ENCODE data around the gene ABCA12.

Gene ABCA12

DNA sequence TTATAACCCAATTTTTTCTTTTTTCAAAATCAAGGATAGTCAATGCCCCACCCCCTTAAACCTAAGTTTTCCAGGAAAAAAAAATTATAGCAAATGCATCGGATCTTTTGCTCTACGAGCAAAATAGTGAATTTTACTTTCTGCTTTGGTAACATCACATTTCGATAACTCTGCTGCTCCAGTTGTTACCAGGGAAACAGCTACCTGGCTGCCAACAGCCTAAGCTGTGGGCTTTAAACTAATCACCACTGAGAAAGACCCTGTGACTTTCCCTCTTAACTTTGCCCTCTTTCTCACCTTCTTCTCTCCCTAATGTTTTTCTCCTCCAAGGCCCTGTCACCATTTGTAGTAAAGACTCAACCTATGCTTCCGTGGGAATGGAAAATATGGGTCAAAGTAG, 145.5 kb downstream of the ABCA12 start:
- ChIA-PET CTCF (interaction anchor here (1.0 kb wide), 1 partner anchor 12 kb away, joined by 3 read pairs; no protein-coding TSS in a partner anchor), POLR2A (no interaction called here)
- DNase-seq (ENCODE audit: extremely low spot score) = no peak
- TF ChIP-seq, protein P1, sequence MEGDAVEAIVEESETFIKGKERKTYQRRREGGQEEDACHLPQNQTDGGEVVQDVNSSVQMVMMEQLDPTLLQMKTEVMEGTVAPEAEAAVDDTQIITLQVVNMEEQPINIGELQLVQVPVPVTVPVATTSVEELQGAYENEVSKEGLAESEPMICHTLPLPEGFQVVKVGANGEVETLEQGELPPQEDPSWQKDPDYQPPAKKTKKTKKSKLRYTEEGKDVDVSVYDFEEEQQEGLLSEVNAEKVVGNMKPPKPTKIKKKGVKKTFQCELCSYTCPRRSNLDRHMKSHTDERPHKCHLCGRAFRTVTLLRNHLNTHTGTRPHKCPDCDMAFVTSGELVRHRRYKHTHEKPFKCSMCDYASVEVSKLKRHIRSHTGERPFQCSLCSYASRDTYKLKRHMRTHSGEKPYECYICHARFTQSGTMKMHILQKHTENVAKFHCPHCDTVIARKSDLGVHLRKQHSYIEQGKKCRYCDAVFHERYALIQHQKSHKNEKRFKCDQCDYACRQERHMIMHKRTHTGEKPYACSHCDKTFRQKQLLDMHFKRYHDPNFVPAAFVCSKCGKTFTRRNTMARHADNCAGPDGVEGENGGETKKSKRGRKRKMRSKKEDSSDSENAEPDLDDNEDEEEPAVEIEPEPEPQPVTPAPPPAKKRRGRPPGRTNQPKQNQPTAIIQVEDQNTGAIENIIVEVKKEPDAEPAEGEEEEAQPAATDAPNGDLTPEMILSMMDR (IDR thresholded peaks at IDR 0.05; ENCODE audit: control extremely low read depth, extremely low read depth, low read depth, missing control alignments) = no peak

DNA sequence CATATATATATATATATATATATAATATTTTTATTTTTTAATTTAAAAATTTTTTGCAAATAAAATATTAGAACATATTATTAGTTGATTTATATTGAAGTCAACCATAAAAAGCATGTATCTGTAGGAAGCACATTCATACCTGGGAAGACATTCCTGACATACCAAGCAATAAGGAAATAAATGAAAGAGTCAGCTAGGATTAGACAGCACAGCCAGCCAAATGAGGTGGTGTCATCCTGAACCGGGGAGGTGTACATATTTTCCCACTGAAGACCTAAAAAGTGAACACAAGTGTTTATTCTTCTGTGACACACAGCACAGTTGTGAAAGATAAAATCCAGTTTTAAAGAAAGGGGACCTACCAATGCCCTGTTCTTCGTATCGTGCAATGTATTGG, 149.2 kb downstream of the ABCA12 start:
- no peak for DNase-seq (ENCODE audit: extremely low spot score)
- ChIA-PET POLR2A (no interaction called here), CTCF (interaction anchor here (1.9 kb wide), 1 partner anchor 33 kb away, joined by 6 read pairs; no protein-coding TSS in a partner anchor)
- TF ChIP-seq, protein P1 (IDR thresholded peaks at IDR 0.05; ENCODE audit: control extremely low read depth, extremely low read depth, low read depth, missing control alignments) = no peak

DNA sequence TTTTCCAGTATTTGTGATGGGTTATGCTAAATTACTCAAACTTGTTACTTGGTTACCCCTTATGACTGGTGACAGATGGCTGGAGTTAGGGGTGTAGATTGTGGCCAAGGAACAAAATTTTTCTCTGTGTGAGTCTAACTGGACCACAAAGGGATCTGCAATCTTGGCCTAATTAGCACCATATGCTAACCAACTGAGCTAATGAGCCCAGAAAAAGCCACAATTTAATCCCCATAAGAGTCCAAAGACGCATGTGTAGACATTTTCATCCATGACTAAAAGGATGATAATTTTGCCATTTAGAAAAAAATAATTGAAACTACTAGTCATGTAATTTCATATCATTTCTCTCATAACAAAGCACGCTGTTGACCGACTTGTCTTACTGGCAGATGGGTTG, 151.2 kb downstream of the ABCA12 start:
- ChIA-PET CTCF (no interaction called here), POLR2A (no interaction called here)
- TF ChIP-seq, protein P1 (IDR thresholded peaks at IDR 0.05; ENCODE audit: control extremely low read depth, extremely low read depth, low read depth, missing control alignments) = no peak
- DNase-seq (ENCODE audit: extremely low spot score) = no peak

DNA sequence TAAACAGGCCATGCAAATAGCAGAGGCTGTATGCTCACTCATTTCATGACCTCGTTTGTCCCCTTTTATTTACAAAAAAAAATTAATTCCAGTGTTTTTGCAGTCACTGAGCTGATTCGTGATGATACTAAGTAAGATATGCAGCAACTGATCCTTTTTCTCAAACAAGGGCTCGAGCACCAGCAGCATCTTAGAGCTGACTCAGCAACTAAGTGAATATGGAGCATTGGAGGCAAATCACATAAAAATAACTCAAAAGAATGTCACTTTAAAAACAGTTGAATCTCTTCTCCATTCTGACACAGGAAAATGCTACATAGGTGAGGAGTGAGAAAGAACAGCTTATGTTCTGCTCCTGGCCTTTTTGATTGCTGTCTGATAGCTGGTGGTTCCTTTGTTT, 152.8 kb downstream of the ABCA12 start:
- DNase-seq (ENCODE audit: extremely low spot score) = no peak
- TF ChIP-seq, protein P1 (IDR thresholded peaks at IDR 0.05; ENCODE audit: control extremely low read depth, extremely low read depth, low read depth, missing control alignments) = no peak
- ChIA-PET POLR2A (no interaction called here), CTCF (interaction anchor here (1.3 kb wide), 1 partner anchor 19 kb away, joined by 4 read pairs; no protein-coding TSS in a partner anchor)

DNA sequence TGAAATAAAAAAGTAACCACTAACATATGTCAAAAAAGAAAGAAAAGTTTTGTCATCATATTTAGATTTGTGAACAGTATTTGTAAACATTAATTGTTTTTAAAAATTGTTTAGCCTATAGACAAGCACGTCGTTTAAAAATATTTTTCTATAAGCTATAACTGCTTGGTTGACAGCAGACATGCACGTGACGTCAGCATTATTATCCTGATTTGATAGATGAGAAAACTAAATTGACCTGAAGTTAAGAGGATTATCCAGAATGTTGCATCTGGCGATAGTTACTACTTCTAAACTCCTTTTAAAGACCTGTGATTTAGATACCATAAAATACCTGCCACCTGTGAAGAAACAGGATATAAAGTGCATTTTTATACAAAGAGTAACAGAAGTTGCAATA, 172.0 kb downstream of the ABCA12 start:
- CTCF ChIA-PET = interaction anchor here (0.7 to 1.7 kb wide), 2 partner anchors 12 to 28 kb away, joined by 4 to 5 read pairs; no protein-coding TSS in a partner anchor
- DNase-seq (ENCODE audit: extremely low spot score) = no peak
- POLR2A ChIA-PET = no interaction called here
- TF ChIP-seq, protein P1 (IDR thresholded peaks at IDR 0.05; ENCODE audit: control extremely low read depth, extremely low read depth, low read depth, missing control alignments) = no peak

DNA sequence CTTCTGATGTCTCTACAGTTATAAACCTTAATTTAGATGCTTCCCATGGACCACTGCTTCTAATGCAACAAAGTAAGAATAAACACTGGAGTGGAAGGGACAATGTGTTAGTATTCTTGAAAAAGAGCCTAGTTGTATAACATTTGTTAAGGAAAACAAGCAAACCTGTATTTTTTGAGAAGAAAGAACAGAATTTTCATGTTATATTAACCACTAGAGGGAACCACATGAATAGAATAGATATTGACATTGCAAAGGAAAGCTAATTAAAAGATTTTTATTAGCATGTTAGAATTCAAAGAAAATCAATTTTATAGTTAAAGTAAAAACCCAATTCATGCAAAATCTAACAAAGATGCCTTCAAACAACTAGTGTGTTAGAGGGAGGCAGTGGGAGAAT, 177.7 kb downstream of the ABCA12 start:
- ChIA-PET CTCF (interaction anchor here (1.1 to 1.6 kb wide), 7 partner anchors 14 to 971 kb away, joined by 3 to 5 read pairs (median 3); no protein-coding TSS in a partner anchor), POLR2A (no interaction called here)
- TF ChIP-seq, protein P1 (IDR thresholded peaks at IDR 0.05; ENCODE audit: control extremely low read depth, extremely low read depth, low read depth, missing control alignments) = no peak
- no peak for DNase-seq (ENCODE audit: extremely low spot score)

Measured in GM10248 (cell line).